GM12878 (cell line): ENCODE results near the gene SENP6.

Source experiments
- E2F8 ChIP-seq: fragments of 450-650 bp; IDR thresholded peaks from 2 replicates; pipeline ENCODE4 v1.6.1; 2018; ENCODE audit warnings: mild to moderate bottlenecking, low read depth, moderate library complexity; ENCODE audit not compliant: partially characterized antibody
- MAX ChIP-seq: IDR thresholded peaks from 2 replicates; pipeline ENCODE4 v1.6.1; 2012; ENCODE audit warnings: low read depth, low read length, improper control_type of control experiment
- POLR2A ChIP-seq: IDR thresholded peaks from 2 replicates; pipeline ENCODE4 v1.6.1; 2011; ENCODE audit warnings: low read depth, mild to moderate bottlenecking, low read length

- no peak for TF ChIP-seq POLR2A
- no peak for TF ChIP-seq MAX
- TF ChIP-seq E2F8, result no peak
Measured at GRCh38 chr6:75643173-75643572, 41.5 kb downstream of the SENP6 start.
